NCI-H82 treated with DMSO at 0.1 percent for 48 hours (cell line): Measurements from ENCODE around the gene ARL6IP5.

Experiments used
- DNase-seq: peaks from one replicate; lab custom pipeline; 2025; ENCODE audit not compliant: unreplicated experiment; lab: John Stamatoyannopoulos, UW

The ARL6IP5 gene

GRCh38 chr3:69116162-69116561, 31.4 kb downstream of the ARL6IP5 start:
- no peak for DNase-seq

- DNase-seq, result no peak
Observed at GRCh38 chr3:69116897-69117296, 32.2 kb downstream of the ARL6IP5 start.

- no peak for DNase-seq
Observed at GRCh38 chr3:69118555-69118954, 33.8 kb downstream of the ARL6IP5 start.

- DNase-seq, result no peak
Observed at GRCh38 chr3:69119138-69119537, 34.4 kb downstream of the ARL6IP5 start.

- no peak for DNase-seq
Observed at GRCh38 chr3:69119681-69120080, 34.9 kb downstream of the ARL6IP5 start.

- peak; percentile 66 for DNase-seq
Observed at GRCh38 chr3:69120879-69121464, 36.2 kb downstream of the ARL6IP5 start.

- DNase-seq, result no peak
Observed at GRCh38 chr3:69121513-69121912, 36.8 kb downstream of the ARL6IP5 start.

GRCh38 chr3:69121950-69122349, 37.2 kb downstream of the ARL6IP5 start:
- DNase-seq, result no peak

- no peak for DNase-seq
Observed at GRCh38 chr3:69122403-69122802, 37.7 kb downstream of the ARL6IP5 start, which contains the start of gene LMOD3. Gene LMOD3 (minus strand): TSS chr3:69122595. CDS start chr3:69122386, 209 bp downstream.

- peak; percentile 6 for DNase-seq
Observed at GRCh38 chr3:69126216-69126615, 41.5 kb downstream of the ARL6IP5 start.

- no peak for DNase-seq
Observed at GRCh38 chr3:69126999-69127398, 42.3 kb downstream of the ARL6IP5 start.

- no peak for DNase-seq
Observed at GRCh38 chr3:69128509-69128908, 43.8 kb downstream of the ARL6IP5 start.

GRCh38 chr3:69129531-69129930, 44.8 kb downstream of the ARL6IP5 start:
- no peak for DNase-seq

- DNase-seq, result no peak
Observed at GRCh38 chr3:69130689-69131088, 46.0 kb downstream of the ARL6IP5 start.

GRCh38 chr3:69137005-69137404, 52.3 kb downstream of the ARL6IP5 start:
- DNase-seq, result no peak

- no peak for DNase-seq
Observed at GRCh38 chr3:69137412-69137811, 52.7 kb downstream of the ARL6IP5 start.

GRCh38 chr3:69141313-69141712, 56.6 kb downstream of the ARL6IP5 start:
- no peak for DNase-seq

GRCh38 chr3:69142090-69142489, 57.4 kb downstream of the ARL6IP5 start:
- DNase-seq, result no peak

GRCh38 chr3:69142797-69143454, 58.2 kb downstream of the ARL6IP5 start:
- DNase-seq, result peak; percentile 8

GRCh38 chr3:69143612-69144011, 58.9 kb downstream of the ARL6IP5 start:
- DNase-seq, result peak; percentile 32

GRCh38 chr3:69144631-69145245, 60.0 kb downstream of the ARL6IP5 start:
- DNase-seq, result no peak

GRCh38 chr3:69145688-69146087, 61.0 kb downstream of the ARL6IP5 start:
- DNase-seq, result peak; percentile 3
